ENCODE results near the gene SIM2.

DNA sequence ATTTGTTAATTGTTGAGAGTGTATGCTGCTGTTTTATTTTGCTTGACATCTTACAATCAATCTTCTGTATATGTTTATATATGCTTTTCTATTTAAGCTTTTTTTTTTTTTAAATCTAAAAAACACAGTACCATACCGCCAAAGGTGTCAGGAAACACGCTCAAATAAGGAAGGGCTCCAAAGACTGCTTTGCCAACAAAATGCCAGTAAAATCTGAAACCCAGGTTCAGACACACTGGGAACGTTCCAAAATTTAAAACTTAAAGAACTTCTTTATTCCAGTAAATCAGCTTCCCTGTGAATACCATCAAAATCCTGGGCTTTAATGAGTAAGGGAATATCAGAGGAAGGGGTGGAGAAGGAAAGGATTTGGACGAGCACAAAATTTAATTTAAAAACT, 87.3 kb downstream of the SIM2 start:
- no peak for TF ChIP-seq STAT1 (IDR thresholded peaks at IDR 0.05; ENCODE audit: unreplicated experiment)
- TF ChIP-seq, protein P1, sequence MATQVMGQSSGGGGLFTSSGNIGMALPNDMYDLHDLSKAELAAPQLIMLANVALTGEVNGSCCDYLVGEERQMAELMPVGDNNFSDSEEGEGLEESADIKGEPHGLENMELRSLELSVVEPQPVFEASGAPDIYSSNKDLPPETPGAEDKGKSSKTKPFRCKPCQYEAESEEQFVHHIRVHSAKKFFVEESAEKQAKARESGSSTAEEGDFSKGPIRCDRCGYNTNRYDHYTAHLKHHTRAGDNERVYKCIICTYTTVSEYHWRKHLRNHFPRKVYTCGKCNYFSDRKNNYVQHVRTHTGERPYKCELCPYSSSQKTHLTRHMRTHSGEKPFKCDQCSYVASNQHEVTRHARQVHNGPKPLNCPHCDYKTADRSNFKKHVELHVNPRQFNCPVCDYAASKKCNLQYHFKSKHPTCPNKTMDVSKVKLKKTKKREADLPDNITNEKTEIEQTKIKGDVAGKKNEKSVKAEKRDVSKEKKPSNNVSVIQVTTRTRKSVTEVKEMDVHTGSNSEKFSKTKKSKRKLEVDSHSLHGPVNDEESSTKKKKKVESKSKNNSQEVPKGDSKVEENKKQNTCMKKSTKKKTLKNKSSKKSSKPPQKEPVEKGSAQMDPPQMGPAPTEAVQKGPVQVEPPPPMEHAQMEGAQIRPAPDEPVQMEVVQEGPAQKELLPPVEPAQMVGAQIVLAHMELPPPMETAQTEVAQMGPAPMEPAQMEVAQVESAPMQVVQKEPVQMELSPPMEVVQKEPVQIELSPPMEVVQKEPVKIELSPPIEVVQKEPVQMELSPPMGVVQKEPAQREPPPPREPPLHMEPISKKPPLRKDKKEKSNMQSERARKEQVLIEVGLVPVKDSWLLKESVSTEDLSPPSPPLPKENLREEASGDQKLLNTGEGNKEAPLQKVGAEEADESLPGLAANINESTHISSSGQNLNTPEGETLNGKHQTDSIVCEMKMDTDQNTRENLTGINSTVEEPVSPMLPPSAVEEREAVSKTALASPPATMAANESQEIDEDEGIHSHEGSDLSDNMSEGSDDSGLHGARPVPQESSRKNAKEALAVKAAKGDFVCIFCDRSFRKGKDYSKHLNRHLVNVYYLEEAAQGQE (IDR thresholded peaks at IDR 0.05; ENCODE audit: unreplicated experiment) = no peak
- TF ChIP-seq CTCF (conservative IDR thresholded peaks at IDR 0.05; ENCODE audit: low read depth in 2 of 2) = no peak
